ENCODE measurements around the gene HOXD13.

Gene HOXD13

DNA sequence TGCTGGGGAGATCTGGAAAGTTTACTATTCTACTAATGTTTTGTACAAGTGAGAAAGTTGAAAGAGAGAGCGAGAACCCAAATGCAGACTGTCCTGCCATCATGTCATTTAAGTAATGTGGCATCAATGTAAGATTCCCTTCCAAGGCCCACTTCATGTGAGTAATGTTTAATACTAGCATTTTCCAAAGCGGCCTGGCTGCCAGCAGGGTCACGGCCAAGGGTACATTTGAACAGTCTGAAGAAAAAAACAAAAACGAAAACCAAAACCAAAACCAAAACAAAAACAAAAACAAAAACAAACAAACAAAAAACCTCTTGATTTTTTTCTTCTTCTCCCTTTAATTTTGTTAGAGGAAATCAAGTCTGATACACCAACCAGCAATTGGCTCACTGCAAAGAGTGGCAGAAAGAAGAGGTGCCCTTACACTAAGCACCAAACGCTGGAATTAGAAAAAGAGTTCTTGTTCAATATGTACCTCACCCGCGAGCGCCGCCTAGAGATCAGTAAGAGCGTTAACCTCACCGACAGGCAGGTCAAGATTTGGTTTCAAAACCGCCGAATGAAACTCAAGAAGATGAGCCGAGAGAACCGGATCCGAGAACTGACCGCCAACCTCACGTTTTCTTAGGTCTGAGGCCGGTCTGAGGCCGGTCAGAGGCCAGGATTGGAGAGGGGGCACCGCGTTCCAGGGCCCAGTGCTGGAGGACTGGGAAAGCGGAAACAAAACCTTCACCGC lies 26.2 kb downstream of the HOXD13 start:
- DNase-seq (ENCODE audit: low read depth, low spot score) = no peak

DNA sequence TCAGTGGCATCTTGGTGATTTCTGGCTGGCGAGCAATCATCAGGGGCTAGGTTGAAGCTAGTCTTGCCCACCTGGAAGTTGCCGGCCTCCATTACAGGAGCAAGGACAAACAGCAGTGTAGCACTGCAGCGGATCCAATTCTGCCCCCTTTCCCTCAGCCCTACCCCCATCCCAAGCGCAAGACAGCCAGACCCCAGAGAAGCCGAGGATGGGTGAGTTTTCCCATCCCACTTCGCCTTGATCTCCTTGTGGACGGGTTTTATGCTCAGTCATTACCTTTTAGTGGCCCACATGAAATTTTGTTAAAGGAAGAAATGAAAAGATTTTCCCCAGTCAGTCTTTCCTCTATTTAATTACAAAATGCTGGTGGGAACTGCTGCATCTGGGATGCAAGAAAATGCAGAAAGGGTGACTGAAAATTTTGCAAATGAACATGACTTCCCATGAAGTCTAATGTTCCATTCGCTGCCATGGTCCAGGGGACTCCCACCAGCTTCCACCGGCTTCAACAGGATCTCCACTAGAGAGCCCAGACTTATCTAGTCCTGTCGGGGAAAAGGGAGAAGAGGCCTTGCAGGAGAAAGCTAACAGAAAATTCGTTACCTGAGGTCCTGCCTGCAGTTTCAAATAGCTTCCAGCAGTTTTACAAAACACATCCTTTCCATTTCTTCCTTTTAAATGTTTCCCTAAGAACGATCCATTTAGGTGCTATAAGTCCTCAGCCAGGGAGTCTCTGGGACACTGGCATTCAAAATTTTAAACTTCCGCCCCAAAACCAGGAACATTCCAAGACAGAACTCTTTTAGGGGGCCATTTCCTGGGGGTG lies 28.1 kb downstream of the HOXD13 start:
- no peak for DNase-seq (ENCODE audit: low read depth, low spot score)

DNA sequence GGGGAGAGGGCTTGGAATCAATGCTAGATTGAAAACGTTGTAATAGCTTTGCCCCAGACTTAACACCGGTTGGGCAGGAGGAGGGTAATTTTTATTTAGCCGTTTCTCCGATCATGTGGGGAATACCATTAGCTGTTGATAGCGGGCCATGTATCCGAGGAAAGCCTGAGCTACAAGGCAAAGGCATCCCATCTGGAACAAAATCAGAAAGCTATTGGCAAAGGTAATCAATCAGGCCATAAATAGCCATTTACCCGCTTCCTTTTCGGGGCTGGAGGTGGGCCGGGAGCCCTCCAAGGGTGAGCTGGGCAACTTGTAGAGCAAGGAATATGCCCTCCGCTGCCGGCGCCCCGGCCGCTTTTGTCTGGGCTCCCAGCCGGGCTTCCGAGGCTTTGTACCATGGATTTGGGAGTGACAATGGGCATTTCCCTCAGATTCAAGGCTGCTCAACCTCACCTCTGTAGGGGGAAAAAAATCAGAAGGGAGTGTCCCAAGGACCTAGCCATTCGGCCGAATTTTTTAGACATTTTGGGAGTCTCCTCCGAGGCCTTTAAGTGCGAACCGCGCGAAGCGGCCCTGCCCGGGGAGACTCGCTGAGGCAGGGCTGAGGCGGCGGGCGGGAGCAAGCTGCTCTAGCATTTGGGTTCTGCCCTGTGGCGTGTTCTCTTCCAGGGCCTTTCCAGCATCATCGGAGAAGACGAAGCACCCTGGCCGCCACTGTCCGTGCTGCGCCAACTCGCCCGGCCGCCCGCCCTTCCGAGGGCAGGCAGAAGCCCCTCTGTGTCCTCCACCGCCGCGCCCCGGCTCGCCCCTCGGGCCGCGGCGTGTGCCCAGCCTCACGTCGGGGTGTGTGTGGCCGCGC lies 28.9 kb downstream of the HOXD13 start:
- DNase-seq (ENCODE audit: low read depth, low spot score) = no peak

DNA sequence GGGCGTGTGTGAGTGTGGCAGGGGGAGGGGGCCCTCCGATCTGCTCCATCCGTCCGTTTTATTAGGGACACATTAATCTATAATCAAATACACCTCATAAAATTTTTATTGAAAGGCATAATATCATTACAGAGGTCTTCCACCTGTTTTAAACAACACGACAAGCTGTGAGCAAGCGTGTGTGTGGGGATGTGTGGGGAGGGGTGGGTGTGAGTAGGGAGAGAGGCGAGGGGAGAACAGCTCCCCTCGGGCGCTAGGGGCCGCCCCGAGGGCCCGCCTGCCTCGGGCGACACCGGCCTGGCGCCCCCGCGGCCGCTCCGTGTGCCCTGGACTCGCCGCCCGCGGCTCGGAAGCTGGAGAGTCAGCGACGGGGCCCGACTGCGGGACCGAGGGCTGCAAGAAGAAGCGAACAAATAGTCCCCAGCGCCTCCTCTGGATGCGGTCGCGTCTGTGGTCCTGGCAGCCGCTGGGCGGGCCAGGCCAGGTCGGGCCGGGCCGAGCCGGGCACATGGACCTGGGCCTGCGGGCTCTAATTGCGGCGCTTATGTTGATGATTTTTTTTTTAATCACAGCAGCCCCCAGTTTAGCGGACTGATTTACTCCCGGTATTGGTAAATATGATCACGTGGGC lies 29.6 kb downstream of the HOXD13 start:
- DNase-seq (ENCODE audit: low read depth, low spot score) = no peak

DNA sequence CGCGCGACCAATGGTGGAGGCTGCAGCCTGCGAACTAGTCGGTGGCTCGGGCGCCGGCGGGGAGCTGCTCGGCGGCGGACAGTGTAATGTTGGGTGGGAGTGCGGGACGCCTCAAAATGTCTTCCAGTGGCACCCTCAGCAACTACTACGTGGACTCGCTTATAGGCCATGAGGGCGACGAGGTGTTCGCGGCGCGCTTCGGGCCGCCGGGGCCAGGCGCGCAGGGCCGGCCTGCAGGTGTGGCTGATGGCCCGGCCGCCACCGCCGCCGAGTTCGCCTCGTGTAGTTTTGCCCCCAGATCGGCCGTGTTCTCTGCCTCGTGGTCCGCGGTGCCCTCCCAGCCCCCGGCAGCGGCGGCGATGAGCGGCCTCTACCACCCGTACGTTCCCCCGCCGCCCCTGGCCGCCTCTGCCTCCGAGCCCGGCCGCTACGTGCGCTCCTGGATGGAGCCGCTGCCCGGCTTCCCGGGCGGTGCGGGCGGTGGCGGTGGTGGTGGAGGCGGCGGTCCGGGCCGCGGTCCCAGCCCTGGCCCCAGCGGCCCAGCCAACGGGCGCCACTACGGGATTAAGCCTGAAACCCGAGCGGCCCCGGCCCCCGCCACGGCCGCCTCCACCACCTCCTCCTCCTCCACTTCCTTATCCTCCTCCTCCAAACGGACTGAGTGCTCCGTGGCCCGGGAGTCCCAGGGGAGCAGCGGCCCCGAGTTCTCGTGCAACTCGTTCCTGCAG lies 30.3 kb downstream of the HOXD13 start, which contains the start of gene HOXD9:
HOXD9 (plus strand) TSS at position 37 of the 728 bp plus-strand sequence; CDS start at position 87, 50 bp downstream.
- DNase-seq (ENCODE audit: low read depth, low spot score) = peak; percentile 32

DNA sequence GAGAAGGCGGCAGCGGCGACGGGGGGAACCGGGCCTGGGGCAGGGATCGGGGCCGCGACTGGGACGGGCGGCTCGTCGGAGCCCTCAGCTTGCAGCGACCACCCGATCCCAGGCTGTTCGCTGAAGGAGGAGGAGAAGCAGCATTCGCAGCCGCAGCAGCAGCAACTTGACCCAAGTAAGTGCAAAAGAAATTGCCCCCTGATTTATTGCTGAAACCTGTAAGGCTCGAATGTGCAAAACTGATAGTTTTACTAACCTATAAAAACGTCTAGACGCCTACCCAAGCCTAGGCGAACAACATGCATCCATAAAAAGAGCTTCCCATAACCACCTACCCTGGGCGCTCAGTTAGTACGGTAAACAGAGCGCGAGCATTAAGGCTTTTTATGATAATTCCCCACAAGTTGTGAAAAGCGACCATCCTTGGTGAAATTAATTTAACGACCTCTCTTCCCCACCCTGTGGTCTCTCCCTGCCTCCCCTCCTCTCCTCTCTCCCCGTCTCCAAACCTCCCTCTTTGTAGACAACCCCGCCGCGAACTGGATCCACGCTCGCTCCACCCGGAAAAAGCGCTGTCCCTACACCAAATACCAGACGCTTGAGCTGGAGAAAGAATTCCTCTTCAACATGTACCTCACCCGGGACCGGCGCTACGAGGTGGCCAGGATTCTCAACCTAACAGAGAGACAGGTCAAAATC lies 31.0 kb downstream of the HOXD13 start:
- DNase-seq (ENCODE audit: low read depth, low spot score) = no peak

DNA sequence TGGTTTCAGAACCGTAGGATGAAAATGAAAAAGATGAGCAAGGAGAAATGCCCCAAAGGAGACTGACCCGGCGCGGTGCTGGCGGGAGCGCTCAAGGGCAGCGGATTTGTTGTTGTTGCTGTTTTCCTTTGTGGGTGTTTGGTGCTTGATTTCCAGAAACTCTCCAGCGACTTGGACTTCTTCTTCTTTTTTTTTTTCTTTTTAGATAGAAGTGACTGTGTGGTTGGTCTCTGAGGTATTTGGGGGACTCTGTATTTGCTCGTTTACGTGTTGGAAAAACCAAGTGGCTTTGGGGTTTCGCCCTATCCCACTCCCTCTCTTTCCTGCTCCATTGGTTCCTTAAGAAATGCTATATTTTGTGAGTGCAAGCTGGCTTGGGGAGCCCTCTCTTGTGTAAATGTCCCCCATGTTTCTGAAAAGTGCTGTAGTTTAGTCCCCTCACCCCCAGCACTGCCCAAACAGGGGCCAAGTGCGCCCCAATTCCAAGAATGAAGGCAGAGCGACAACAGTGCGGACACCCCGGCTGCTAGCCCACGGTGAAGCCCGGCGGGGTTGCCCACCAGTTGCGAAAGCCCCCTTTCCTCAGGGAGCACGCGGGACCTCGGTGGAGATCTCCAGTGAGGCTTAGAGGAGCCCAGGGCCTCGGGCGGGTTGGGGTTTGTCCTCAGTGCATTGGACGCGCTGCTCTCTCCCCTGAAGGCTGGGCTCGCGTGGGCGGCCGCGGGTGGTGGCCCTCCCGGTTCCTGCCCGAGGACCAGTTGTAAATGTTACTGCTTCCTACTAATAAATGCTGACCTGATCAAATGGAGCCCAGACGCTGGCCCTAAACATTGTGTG lies 31.8 kb downstream of the HOXD13 start:
- no peak for DNase-seq (ENCODE audit: low read depth, low spot score)

DNA sequence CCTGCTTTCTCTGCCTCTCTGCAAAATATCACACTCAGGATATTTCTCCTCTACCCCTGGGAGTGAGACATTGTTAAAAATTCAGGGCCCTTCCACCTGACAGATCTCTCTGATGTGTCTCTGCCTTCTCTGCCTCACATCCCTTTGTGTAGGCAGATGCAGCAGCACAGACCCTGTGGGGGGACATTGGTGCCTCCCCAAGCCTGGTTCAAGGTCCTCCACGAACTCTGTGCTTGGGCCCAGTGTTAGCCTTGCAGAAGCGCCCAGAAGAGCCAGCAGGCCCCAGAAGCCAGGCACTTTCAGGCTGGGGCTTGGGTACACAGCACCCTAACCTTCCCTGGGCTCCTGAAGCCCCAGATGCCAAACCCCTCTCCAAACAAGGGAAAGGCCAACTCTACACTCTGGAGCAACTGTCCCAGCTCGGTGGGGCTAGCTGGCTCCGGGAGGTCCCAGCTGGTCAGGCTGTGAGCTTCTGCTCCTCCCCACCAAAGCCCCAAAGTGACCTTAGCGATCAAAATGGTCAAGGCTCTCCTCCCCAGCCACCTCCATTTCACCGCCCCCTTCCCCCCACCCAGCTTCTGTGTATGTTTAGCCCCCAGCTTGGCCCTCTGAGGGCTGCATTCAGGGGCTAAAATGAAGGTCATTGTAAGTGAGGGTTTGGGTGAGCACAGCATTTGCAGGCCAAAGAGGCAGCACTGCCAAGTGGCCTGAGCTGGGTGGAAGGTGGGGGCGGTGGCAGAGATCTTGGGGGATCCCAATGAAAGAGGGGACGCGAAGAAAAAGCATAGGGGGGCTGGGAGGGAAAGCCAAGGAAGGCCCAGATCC lies 32.6 kb downstream of the HOXD13 start:
- DNase-seq (ENCODE audit: low read depth, low spot score) = no peak

DNA sequence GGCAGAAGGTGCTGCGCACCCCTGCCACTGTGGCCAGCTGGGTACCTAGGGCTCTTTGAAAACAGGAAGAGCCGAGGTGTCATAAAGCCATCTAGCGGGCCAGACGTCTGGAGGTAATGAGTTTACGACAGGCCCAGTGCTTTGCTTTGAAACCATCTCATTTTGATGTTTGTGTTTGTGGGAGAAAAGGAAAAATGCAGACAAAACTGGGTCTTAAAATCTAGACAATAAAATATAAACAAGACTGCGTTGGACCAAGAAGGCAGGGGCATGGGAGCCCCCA lies 33.2 kb downstream of the HOXD13 start:
- no peak for DNase-seq (ENCODE audit: low read depth, low spot score)

DNA sequence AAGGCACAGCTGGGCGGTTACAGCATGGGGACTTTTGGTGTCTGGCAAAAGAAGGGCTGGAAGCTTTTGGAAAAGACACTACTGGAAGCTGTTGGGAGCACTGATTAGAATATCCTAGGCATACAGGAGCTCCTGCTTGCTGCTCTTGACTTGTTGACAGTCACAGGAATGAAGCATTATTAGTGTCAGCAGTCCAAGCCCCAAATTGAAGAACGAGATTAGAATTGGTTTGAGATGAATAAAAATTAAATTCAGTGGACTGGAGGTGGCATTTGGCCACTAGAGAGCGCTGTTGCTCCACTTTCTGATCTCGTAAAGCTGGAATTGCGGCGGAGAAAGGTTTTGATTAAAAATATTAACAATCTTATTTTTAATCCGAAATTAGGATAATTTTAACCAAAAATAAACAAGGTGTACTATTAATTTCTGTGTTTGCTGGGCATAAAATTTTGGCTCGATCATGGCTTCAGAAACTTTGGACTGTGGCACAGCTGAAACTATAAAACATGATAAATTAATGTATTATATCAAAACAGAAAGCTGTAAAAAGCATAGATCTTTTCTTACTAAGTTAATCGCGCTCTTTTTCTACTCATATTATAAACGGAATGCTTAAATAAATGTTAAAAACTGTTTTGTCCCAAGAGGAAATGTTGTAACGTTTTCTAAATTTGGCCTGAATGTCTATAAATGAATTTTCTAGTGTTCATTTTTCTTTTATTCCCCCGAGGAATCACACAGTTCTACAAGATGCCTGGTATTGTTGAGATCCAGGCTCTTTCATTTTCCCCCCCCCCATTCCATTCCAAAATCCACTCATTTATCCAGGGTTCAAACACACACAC lies 34.6 kb downstream of the HOXD13 start:
- peak; percentile 75 for DNase-seq (ENCODE audit: low read depth, low spot score)

DNA sequence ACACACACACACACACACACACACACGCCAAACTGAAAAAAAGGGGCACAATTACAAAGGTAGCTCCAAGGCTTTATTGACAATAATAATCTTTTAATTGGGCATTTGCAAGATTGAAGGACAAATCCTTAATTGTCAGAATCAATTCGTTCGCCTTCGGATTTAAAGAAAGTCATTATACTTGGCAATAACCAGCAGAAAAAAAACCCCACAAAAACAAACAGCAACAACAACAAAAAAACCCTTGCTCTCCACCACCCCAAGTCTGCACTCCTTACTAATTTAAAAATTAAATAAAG lies 35.2 kb downstream of the HOXD13 start:
- no peak for DNase-seq (ENCODE audit: low read depth, low spot score)

DNA sequence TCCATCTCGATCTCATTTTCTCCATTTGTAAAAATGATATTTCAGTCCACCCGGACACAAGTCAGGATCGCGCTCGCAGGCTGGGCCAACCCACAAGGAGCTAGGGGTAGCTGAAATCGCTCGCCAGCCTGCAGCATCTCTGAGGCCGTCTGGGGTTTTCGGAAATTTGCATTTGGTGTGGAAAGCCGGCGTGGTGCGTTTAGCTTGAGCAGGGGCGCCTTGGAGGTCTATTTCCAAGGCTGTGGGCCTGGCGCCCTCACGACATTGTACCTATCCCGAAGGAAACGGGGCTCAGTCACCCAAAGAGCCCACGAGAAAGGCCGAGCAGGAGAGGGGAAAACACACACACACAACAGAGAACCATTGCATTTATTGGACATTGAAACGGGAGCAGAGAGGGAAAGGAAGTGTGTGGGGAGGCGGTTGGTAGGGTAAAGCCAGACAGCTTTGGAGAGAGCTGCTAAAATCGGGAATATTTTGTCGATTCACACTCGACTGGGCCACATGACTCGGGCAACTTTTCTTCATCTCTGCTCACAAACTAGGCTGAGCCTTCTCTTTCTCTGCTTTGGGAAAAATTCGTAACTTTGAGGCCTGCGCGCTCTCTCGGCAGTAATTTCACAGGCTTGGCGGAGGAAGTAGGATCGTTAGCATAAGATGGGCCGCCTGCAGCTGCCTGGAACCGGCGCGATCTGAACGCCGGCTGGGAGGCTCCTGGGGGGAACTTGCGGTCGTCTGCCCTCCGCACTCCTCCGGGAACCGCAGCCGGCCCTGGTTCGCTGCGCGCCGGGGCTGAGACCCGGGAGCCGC lies 35.9 kb downstream of the HOXD13 start:
- DNase-seq (ENCODE audit: low read depth, low spot score) = no peak

DNA sequence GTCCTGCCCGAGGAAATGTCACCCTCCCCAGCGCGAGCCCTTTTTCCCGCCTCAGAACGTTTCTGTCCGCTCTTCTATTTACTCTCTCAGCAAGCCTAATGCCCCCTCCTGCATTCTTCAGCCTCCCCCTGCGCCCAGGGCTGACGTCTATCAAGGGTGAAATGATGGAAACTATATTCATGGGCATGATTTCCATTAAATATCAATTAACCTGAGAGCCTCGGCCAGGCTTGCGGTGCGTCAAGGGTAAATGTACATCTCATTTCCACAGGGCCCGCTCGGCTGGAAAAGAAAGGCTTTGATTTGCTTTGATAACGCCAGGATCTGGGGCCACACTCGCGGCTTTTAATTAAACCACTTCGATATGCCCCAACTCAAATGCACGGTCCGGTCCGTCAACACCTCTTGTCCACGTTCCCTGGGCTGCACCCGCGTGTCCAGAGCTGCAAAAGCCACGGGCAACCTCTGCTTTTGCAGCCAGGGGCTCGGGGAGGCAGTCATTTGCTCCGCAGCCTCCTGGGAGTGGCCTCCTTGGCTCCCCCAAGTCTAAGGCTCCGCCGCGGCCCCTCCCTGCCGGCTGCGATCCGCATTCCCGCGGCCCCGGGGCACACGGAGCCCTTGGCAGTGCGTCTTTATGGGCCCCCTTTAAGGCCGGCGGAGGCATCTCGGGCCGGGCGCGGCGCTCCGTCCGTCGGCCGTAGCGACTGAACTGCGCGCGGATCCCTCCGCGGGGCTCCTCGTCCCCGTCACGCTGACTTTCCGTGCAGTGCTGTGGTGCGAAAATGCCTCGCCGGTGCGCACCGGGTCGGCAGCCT lies 36.7 kb downstream of the HOXD13 start, which contains the start of gene HOXD8:
HOXD8 (plus strand) TSS at position 724 of the 815 bp plus-strand sequence. CDS start 662 bp downstream, outside the sequence.
- DNase-seq (ENCODE audit: low read depth, low spot score) = peak; percentile 38

DNA sequence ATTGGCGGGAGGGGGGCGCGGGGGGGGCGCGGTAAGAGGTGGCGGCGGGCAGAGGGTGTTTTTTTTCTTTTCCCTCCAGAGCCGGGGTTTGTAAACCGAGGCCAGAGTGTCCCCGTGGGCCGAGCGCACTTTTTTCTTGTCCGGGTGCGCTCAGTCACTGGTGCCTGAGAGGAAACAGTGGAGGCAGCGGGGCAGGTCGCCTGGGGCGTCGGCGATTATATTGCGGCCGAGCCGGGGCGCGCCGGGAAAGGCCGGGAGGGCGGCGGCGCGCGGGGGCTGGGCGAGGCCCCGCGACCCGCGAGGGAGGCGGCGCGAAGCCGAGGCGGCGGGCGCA lies 37.3 kb downstream of the HOXD13 start:
- no peak for DNase-seq (ENCODE audit: low read depth, low spot score)

DNA sequence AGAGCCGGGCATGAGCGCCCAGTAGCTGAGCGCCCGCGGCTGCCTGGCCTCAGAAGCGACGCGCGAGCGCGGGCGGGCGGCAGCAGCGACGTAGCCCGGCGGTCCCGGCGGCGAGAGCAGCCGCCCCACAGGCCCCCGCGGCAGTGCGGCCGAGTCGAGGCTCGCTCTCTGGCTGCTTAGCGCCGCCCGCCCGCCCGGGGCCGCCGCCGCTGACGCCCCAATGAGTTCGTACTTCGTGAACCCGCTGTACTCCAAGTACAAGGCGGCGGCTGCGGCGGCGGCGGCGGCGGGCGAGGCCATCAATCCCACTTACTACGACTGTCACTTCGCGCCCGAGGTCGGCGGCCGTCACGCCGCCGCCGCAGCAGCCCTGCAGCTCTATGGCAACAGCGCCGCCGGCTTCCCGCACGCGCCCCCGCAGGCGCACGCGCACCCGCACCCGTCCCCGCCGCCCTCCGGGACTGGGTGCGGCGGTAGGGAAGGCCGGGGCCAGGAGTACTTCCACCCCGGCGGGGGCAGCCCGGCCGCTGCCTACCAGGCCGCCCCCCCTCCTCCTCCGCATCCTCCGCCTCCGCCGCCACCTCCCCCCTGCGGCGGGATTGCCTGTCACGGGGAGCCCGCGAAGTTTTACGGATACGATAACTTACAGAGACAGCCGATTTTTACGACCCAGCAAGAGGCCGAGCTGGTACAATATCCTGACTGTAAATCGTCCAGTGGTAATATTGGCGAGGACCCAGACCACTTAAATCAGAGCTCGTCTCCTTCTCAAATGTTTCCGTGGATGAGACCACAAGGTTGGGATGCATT lies 37.8 kb downstream of the HOXD13 start:
- peak; percentile 39 for DNase-seq (ENCODE audit: low read depth, low spot score)

Data from astrocyte of the hippocampus (primary cell).